Measurements from ENCODE around the gene PPP1R12B. TPM values are rescaled to one million over a fixed set of nuclear protein-coding genes. Genes with fewer than 3 reads are reported as not detected.

PPP1R12B gene
- total RNA-seq, 1 donor from 2014 or later: 21.8 TPM

DNA sequence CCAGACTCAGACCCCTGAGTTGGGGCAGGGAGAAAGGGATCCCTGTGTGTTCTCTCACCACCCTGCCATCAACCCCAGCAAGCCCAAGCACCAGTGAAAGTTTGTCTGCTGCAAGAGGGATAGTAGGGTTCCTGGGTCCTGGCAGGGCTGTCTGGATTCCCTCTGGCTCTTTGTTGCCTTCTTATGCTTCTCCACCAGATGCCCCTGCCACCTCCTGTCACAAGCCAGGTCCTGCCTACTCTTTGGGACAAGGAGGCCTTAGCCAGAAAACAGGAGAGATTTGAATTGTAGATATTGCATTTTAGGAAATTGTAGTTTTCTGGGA is 28.5 kb upstream of the PPP1R12B start:
- Histone ChIP-seq H3K4me2 (no peak overlapping the region), H3K27me3 (no peaks in the 10 kb centered on the region), H3K4me1 (peaks cover 6% of the 10 kb centered on the region), H3F3A (ENCODE audit: low read depth) (no peaks in the 10 kb centered on the region), H3K36me3 (no peaks in the 10 kb centered on the region), H3K79me2 (ENCODE audit: low read depth) (no peaks in the 10 kb centered on the region), H3K9me3 (ENCODE audit: low read depth) (no peaks in the 10 kb centered on the region), H3K27ac (no peak overlapping the region), H4K20me1 (ENCODE audit: low read depth) (no peaks in the 10 kb centered on the region), H3K9ac (no peak overlapping the region), H3K4me3 (no peak overlapping the region), H2AFZ (replicated peaks) (no peak overlapping the region)
- Mint-ChIP-seq H3K9me3 (no peaks in the 10 kb centered on the region), H3K36me3 (no peaks in the 10 kb centered on the region), H3K27ac (no peak overlapping the region), H3K4me3 (no peak overlapping the region), H3K4me1 (peaks cover 10% of the 10 kb centered on the region), H3K27me3 (ENCODE audit: insufficient read depth, low read depth) (peaks cover 12% of the 10 kb centered on the region)
- no peak for DNase-seq (ENCODE audit: low spot score)
- TF ChIP-seq CTCF (IDR thresholded peaks at IDR 0.05): no peak
- TF ChIP-seq EZH2 (IDR thresholded peaks at IDR 0.05): no peak
- no peak for TF ChIP-seq EZH2phosphoT487 (IDR thresholded peaks at IDR 0.05)

DNA sequence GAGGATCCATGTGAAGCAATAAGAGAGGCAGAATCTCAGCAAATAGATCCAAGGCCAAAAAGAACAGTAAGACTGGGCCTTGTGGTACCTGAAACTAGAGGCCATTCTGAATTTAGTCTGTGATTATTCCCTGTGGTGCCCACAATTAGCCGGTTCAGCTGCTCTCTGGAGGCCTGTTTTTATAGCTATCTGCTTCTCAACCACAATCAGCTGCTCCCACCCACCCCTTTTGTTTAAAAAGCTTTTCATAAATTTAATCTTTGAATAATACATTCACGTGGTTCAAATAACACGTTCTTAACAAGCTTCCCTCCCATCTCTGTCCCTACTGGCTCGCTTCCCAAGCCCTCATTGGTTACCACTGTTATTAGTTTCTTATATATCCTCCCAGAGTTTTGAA is 24.8 kb upstream of the PPP1R12B start:
- H3K9ac ChIP-seq: no peak overlapping the region
- H2AFZ ChIP-seq (replicated peaks): no peak overlapping the region
- no peaks in the 10 kb centered on the region for H4K20me1 ChIP-seq (ENCODE audit: low read depth)
- H3K9me3 Mint-ChIP-seq: no peaks in the 10 kb centered on the region
- H3K4me2 ChIP-seq: no peak overlapping the region
- no peak for DNase-seq (ENCODE audit: low spot score)
- no peaks in the 10 kb centered on the region for H3K27me3 Mint-ChIP-seq (ENCODE audit: insufficient read depth, low read depth)
- H3K9me3 ChIP-seq (ENCODE audit: low read depth): no peaks in the 10 kb centered on the region
- H3K36me3 Mint-ChIP-seq: no peaks in the 10 kb centered on the region
- H3K4me1 ChIP-seq: peaks cover 6% of the 10 kb centered on the region
- H3K4me1 Mint-ChIP-seq: peaks cover 6% of the 10 kb centered on the region
- H3K4me3 ChIP-seq: no peak overlapping the region
- H3K79me2 ChIP-seq (ENCODE audit: low read depth): no peaks in the 10 kb centered on the region
- no peak overlapping the region for H3K27ac Mint-ChIP-seq
- H3K27ac ChIP-seq: no peak overlapping the region
- no peaks in the 10 kb centered on the region for H3F3A ChIP-seq (ENCODE audit: low read depth)
- TF ChIP-seq EZH2phosphoT487 (IDR thresholded peaks at IDR 0.05): no peak
- no peak for TF ChIP-seq CTCF (IDR thresholded peaks at IDR 0.05)
- no peak for TF ChIP-seq EZH2 (IDR thresholded peaks at IDR 0.05)
- no peak overlapping the region for H3K4me3 Mint-ChIP-seq
- H3K27me3 ChIP-seq: no peaks in the 10 kb centered on the region
- no peaks in the 10 kb centered on the region for H3K36me3 ChIP-seq

GRCh38 chr1:202324646-202325045 is 23.9 kb upstream of the PPP1R12B start:
- Histone ChIP-seq H3F3A (ENCODE audit: low read depth) (no peaks in the 10 kb centered on the region), H3K4me2 (no peak overlapping the region), H3K9me3 (ENCODE audit: low read depth) (no peaks in the 10 kb centered on the region), H3K9ac (no peak overlapping the region), H2AFZ (replicated peaks) (no peak overlapping the region), H3K36me3 (no peaks in the 10 kb centered on the region), H3K27me3 (no peaks in the 10 kb centered on the region), H3K79me2 (ENCODE audit: low read depth) (no peaks in the 10 kb centered on the region), H3K27ac (no peak overlapping the region), H3K4me3 (no peak overlapping the region), H3K4me1 (peaks cover 6% of the 10 kb centered on the region), H4K20me1 (ENCODE audit: low read depth) (no peaks in the 10 kb centered on the region)
- DNase-seq (ENCODE audit: low spot score): no peak
- no peaks in the 10 kb centered on the region for H3K27me3 Mint-ChIP-seq (ENCODE audit: insufficient read depth, low read depth)
- no peaks in the 10 kb centered on the region for H3K9me3 Mint-ChIP-seq
- peaks cover 6% of the 10 kb centered on the region for H3K4me1 Mint-ChIP-seq
- no peak overlapping the region for H3K27ac Mint-ChIP-seq
- TF ChIP-seq EZH2phosphoT487 (IDR thresholded peaks at IDR 0.05) (no peak), CTCF (IDR thresholded peaks at IDR 0.05) (no peak), EZH2 (IDR thresholded peaks at IDR 0.05) (no peak)
- no peak overlapping the region for H3K4me3 Mint-ChIP-seq
- peaks cover 2% of the 10 kb centered on the region for H3K36me3 Mint-ChIP-seq

DNA sequence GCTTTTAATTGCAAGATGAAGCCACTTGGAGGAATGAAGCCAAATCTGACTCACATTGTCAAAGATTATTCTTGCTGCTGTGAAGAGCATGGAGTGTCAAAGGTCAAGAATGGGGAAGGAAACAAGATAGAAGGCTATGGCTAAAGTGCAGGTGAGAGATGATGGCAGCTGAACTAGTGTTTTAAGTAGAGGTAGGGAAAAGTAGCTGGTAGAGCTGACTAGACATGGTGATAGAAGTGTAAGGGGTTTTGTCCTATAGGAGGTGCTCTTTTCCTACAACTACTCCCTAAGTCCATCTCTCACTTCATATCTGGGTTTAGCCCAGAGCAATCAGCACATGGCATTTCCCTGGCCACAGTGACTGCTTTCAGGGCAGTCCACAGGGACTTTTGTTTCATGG is 18.6 kb upstream of the PPP1R12B start:
- no peaks in the 10 kb centered on the region for H4K20me1 ChIP-seq (ENCODE audit: low read depth)
- H3K27me3 Mint-ChIP-seq (ENCODE audit: insufficient read depth, low read depth): no peaks in the 10 kb centered on the region
- TF ChIP-seq EZH2phosphoT487 (IDR thresholded peaks at IDR 0.05) (no peak), EZH2 (IDR thresholded peaks at IDR 0.05) (no peak), CTCF (IDR thresholded peaks at IDR 0.05) (peak; percentile 26)

More for the DNA sequence above, 18.6 kb upstream of the PPP1R12B start:
- H3K4me3 ChIP-seq: no peak overlapping the region
- Mint-ChIP-seq H3K27ac (no peak overlapping the region), H3K4me3 (no peak overlapping the region), H3K9me3 (no peaks in the 10 kb centered on the region), H3K36me3 (peaks cover 29% of the 10 kb centered on the region), H3K4me1 (no peaks in the 10 kb centered on the region)
- H3K27ac ChIP-seq: no peak overlapping the region
- no peaks in the 10 kb centered on the region for H3K27me3 ChIP-seq
- DNase-seq (ENCODE audit: low spot score): no peak
- H3K79me2 ChIP-seq (ENCODE audit: low read depth): no peaks in the 10 kb centered on the region
- H3F3A ChIP-seq (ENCODE audit: low read depth): peaks cover 7% of the 10 kb centered on the region
- peaks cover 11% of the 10 kb centered on the region for H3K36me3 ChIP-seq
- H3K9ac ChIP-seq: no peak overlapping the region
- H3K4me2 ChIP-seq: no peak overlapping the region
- H3K9me3 ChIP-seq (ENCODE audit: low read depth): no peaks in the 10 kb centered on the region
- peaks cover 1% of the 10 kb centered on the region for H3K4me1 ChIP-seq
- no peak overlapping the region for H2AFZ ChIP-seq (replicated peaks)

All from neural progenitor cell (in vitro differentiated cells).